Stimulated activated CD4-positive, alpha-beta T cell treated with anti-CD3 and anti-CD28 coated beads, Interleukin-1b, Interleukin-23, amount 100 ng/mL, for 24 hours (primary cell): Measurements from ENCODE around the gene COLEC11.
A peak's percentile ranks its signal among the peaks of the same experiment; 100 is the strongest.
"Not testable (repeated sequence)": the region's sequence is repeated elsewhere in the genome, so short reads cannot be mapped to it uniquely, and the experiment has no call there.

ENCODE experiments used
- DNase-seq, 4 experiments: peaks; one replicate each; pipeline ENCODE4 v3.0.0-alpha.2; 2020; ENCODE audit warnings: low read depth in 4 of 4, low spot score in 1 of 4

The COLEC11 gene

GRCh38 chr2:3651691-3652648 lies 57.1 kb downstream of the COLEC11 start:
- peak in 3 of 4 experiments; percentile 18 to 43 (median 42) for DNase-seq

- DNase-seq, result no peak
Measured at GRCh38 chr2:3652896-3653625, 58.1 kb downstream of the COLEC11 start.

DNA sequence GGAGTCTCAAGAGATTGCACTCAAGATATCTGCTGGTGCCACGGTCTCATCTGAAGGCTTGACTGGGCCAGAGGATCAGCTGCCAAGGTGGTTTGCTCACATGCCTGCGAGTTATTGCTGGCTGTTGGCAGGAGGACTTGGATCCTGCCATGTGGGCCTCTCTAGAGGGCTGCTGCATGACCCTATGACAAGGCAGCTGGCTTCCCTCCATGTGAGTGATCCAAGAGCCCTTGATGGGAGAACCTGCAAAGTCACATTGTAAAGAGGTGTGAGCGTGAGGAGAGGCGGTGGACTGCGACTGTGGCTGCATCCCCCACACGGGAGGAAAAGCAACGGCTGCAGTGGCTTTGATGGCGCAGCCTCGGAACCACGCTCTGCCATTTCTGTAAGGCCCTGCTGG lies 59.1 kb downstream of the COLEC11 start:
- no peak for DNase-seq

DNA sequence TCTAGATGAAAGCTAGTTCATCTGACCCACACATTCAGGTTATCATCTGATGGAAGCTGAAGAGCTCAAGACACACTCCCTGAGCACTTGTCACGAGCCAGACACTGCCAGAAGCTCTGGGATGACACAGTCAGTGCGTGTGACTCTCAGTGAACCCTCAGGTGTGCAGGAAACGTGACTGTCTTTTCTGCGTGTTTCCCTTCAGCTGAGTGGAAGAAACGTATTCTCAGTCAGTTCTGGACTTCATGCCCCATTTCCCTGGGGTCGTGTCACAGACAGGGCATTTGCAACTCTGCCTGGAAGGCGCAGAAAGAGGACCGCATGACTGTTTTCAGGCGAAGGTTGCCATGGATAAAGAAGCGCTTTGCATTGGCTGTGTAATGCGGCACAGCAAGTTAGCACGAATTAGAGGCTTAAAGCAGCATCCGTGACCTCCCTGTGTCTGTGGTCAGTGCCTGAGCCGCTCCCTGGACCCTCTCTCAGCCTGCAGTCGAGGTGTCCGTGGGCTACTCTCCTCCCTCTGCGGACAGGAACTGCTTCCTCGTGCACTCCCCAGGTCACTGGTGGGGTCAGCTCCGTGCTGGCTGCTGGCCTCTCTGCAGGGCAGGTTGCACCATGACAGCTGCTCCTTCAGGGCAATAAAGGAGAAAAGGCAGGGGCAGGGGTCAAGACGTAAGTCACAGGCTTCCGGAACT lies 59.8 kb downstream of the COLEC11 start:
- DNase-seq, result no peak

DNA sequence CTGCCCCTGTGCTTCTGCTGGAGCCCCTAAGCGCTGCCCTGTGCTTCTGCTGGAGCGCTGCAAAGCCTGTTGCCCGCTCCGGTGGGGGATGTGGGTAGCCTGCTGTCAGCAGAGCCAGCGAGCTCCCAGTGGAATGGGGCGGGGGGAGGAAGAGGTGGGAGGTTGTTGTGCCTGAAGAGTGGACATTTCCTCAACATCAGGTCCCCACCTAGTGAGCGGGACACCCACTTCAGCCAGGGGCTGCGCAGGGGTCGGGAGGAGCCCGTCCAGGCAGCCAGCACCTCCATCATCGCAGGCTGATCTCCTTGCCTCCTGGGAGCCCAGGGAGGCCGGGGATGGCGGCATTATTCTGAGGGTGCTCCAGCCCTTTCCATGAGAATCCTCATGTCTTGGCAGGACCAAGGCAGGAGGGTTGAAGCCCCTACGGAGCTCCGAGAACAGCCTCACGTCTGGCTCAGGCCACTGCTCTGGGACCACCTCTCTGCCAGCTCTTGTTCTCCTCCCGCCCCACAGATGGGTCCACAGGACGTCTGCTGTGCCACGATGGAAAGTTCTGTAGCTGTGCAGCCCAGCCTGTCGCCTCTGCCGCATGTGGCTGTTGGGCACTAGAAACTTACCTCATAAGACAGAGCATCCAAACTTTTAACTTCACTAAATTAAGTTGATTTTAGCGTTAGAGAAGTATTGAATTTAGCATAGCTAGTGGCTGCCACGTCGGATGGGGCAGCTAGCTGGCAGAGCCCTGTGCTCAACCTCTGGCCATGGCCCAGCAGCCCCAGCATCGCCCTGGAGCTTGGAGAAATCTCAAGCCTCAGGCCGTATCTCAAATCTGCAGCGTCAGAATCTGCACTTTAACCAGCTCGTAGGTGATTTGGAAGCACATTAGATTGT lies 61.2 kb downstream of the COLEC11 start:
- DNase-seq, result no peak

GRCh38 chr2:3656762-3657721 lies 62.1 kb downstream of the COLEC11 start:
- DNase-seq, result no peak

DNA sequence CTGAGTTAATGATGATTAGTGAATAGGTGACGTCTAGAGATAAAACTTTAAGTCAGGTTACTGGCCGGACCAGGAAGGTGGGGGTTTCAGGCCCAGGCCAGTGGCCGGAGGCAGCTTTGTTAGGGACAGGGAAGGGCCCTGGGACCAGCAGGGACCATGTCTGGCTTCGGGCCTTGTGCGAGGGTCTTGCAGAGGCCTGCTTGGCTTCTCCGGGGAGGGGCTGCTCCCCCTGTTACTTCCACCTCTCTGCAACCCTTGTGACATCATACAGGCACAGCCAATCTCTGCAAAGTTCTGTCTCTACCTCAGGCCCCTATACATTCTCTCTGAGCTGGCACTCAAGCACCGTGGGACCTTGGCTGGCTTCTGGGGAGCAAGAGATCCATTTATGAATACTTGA lies 63.0 kb downstream of the COLEC11 start, which contains the start of gene ALLC:
Gene ALLC (plus strand): TSS at position 320 of the 400 bp plus-strand sequence. CDS start 12,958 bp downstream, outside the sequence.
- no peak for DNase-seq

- DNase-seq, result no peak
Measured at GRCh38 chr2:3659447-3660432, 64.8 kb downstream of the COLEC11 start.

GRCh38 chr2:3660640-3661039 lies 65.7 kb downstream of the COLEC11 start:
- not testable (repeated sequence) for DNase-seq

GRCh38 chr2:3661149-3661660 lies 66.3 kb downstream of the COLEC11 start:
- no peak for DNase-seq

DNA sequence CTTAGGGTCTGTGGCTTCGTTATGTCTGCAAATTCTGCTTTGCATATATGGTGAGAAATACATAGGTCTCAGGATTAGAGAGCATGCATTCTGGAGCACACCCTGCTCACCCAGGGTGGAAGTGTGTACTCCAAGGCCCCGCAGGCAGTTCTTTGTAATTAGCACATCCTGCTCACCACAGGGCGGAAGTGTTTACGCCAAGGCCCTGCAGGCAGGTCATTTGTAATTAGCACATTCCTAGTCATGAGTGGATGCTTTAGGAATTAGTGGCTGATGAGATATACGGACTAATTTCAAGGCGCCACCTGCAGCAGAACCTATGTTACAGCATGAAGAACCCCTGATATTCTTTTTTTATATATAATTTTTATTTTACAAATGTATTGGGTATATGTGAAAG lies 67.3 kb downstream of the COLEC11 start:
- no peak for DNase-seq

- no peak for DNase-seq
Measured at GRCh38 chr2:3664118-3664517, 69.2 kb downstream of the COLEC11 start.

GRCh38 chr2:3664925-3665324 lies 70.0 kb downstream of the COLEC11 start:
- DNase-seq, result no peak

DNA sequence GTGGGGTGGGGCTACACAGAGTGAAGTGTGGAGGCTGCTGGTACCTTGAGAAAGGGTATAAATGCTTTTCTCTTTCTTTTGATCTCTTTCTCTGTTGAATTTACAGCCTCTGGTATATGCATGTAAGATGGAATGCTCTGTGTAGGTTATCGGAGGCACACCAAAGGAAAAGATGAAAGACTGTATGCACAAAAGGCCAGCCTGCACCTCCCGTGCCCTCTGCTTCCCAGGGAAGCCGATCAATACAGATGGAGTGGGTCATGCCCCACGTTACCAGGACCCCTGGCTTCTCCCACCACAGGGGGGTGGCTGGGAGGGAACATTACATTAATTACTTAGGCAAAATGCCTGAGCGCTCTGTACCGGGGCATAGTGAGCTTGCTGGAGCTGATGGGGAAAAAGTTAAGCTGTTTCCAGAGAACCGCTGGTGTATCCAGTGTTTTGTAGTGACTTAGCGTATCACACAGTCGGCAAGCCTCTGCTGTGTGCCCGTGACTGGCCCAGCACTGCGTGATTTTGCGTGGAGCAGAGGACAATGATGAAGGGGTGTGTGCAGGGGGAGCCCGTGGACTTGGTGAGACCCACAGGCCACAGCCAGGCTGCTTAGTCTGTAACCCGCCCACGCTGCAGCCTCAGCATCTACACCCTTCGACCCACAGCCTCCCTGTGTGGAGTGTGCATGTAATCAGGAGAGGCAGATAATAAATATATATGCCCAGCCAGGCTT lies 71.1 kb downstream of the COLEC11 start:
- DNase-seq, result no peak

GRCh38 chr2:3666613-3666975 lies 71.7 kb downstream of the COLEC11 start:
- DNase-seq, result no peak

GRCh38 chr2:3667151-3667631 lies 72.3 kb downstream of the COLEC11 start:
- no peak for DNase-seq

- DNase-seq, result no peak
Measured at GRCh38 chr2:3669656-3670055, 74.7 kb downstream of the COLEC11 start.
